Small intestine (tissue), 16 donors: ENCODE data around the gene PLRG1. TPM values are rescaled to one million over a fixed set of nuclear protein-coding genes. Genes with fewer than 3 reads are reported as not detected.
"Not testable (repeated sequence)": the region's sequence is repeated elsewhere in the genome, so short reads cannot be mapped to it uniquely, and the experiment has no call there.

ENCODE experiments used
- DNase-seq, 2 donors: peaks; one replicate each; pipeline versions ENCODE4 v3.0.0 to v3.0.0-alpha.2; 2013
- FAIRE-seq: peaks from 2 replicates; lab custom pipeline; 2012; peaks lifted over from hg19 to GRCh38; lab: Jason Lieb, UNC
- H3K27ac ChIP-seq, 3 donors: one replicate each; pipeline ENCODE4 v1.5.1; 2013; ENCODE audit warnings: low read length in 2 of 3, mild to moderate bottlenecking in 2 of 3, control low read depth in 1 of 3, inconsistent platforms in 1 of 3, low read depth in 1 of 3, moderate library complexity in 1 of 3
- H3K27me3 ChIP-seq, 3 donors: one replicate each; pipeline ENCODE4 v1.6.1; 2013; ENCODE audit warnings: low read length in 3 of 3, inconsistent platforms in 1 of 3; ENCODE audit not compliant: control insufficient read depth in 3 of 3, insufficient read depth in 3 of 3
- H3K36me3 ChIP-seq, 3 donors: one replicate each; pipeline ENCODE4 v1.6.1; 2013; ENCODE audit warnings: low read length in 3 of 3, inconsistent platforms in 1 of 3, low read depth in 1 of 3, mild to moderate bottlenecking in 1 of 3, moderate library complexity in 1 of 3; ENCODE audit not compliant: control insufficient read depth in 3 of 3, insufficient read depth in 2 of 3
- H3K4me1 ChIP-seq, 3 donors: one replicate each; pipeline ENCODE4 v1.6.1; 2013; ENCODE audit warnings: low read length in 2 of 3, inconsistent platforms in 1 of 3, low read depth in 1 of 3, mild to moderate bottlenecking in 1 of 3, moderate library complexity in 1 of 3; ENCODE audit not compliant: control insufficient read depth in 3 of 3, insufficient read depth in 2 of 3
- H3K4me3 ChIP-seq, 3 donors: one replicate each; pipeline ENCODE4 v1.5.1; 2013; ENCODE audit warnings: low read length in 3 of 3, control low read depth in 1 of 3, inconsistent platforms in 1 of 3, low read depth in 1 of 3, mild to moderate bottlenecking in 1 of 3, moderate library complexity in 1 of 3
- H3K9me3 ChIP-seq, 2 donors: one replicate each; pipeline ENCODE4 v1.6.1; 2013; ENCODE audit warnings: low read depth in 1 of 2, low read length in 1 of 2; ENCODE audit not compliant: control insufficient read depth in 2 of 2, insufficient read depth in 1 of 2
- WGBS, 3 donors: extraction: QIAGEN DNeasy Blood & Tissue Kit; methylation state at CpG; one replicate each; pipeline ENCODE4 v1.1.7; 2013; 5-methylcytosine and 5-hydroxymethylcytosine counted together
- long read RNA-seq, 10 donors: transcript quantifications; one replicate each; lab custom pipeline, GENCODE V29; 2026
- polyA plus RNA-seq, 4 donors: library from polyadenylated mRNA; stranded (reverse) in 3 of 4; unstranded in 1 of 4; fragments of 200-250 nt in 3 of 4; fragments of 120-200 nt in 1 of 4; gene quantifications; one replicate each; pipeline versions ENCODE4 v1.2.1 to v1.2.3, GENCODE V29; 2013
- donor health status: healthy with polysubstance abuse.
- donor health status: control.
- donor health status: control.
- donor health status: Bipolar disorder and iron deficiency.
- donor health status: healthy.

PLRG1 gene
- polyA plus RNA-seq: 10 to 100 TPM; 41.8 to 77.2 (median 45.7) TPM
- long read RNA-seq, donor 1, transcript PLRG1-202 (15 exons, 3,351 nt): major isoform, 13 of 790 reads
- long read RNA-seq, donor 1, transcript PLRG1-212 (2 exons, 570 nt): minor isoform, 6 of 790 reads
- long read RNA-seq, donor 1, partial matches to known transcripts: 505 of 790 reads
- long read RNA-seq, donor 1, other reads (novel, unspliced or antisense): 260 of 790 reads
- long read RNA-seq, donor 2, transcript PLRG1-202 (15 exons, 3,351 nt): major isoform, 7 of 9 reads
- long read RNA-seq, donor 2, partial matches to known transcripts: 0 of 9 reads
- long read RNA-seq, donor 2, other reads (novel, unspliced or antisense): 0 of 9 reads
- long read RNA-seq, donor 3, transcript PLRG1-202 (15 exons, 3,351 nt): major isoform, 5 of 14 reads
- long read RNA-seq, donor 3, partial matches to known transcripts: 5 of 14 reads
- long read RNA-seq, donor 3, other reads (novel, unspliced or antisense): 0 of 14 reads
- long read RNA-seq, donor 4: 0 reads
- long read RNA-seq, donor 5, partial matches to known transcripts: 299 of 319 reads
- long read RNA-seq, donor 5, other reads (novel, unspliced or antisense): 17 of 319 reads
- long read RNA-seq, donor 6, transcript PLRG1-202 (15 exons, 3,351 nt): major isoform, 8 of 18 reads
- long read RNA-seq, donor 6, transcript PLRG1-212 (2 exons, 570 nt): minor isoform, 5 of 18 reads
- long read RNA-seq, donor 6, partial matches to known transcripts: 5 of 18 reads
- long read RNA-seq, donor 6, other reads (novel, unspliced or antisense): 0 of 18 reads
- long read RNA-seq, donor 7, transcript PLRG1-212 (2 exons, 570 nt): minor isoform, 5 of 29 reads
- long read RNA-seq, donor 7, transcript PLRG1-202 (15 exons, 3,351 nt): major isoform, 13 of 29 reads
- long read RNA-seq, donor 7, partial matches to known transcripts: 9 of 29 reads
- long read RNA-seq, donor 7, other reads (novel, unspliced or antisense): 0 of 29 reads
- long read RNA-seq, donor 8, partial matches to known transcripts: 0 of 3 reads
- long read RNA-seq, donor 8, other reads (novel, unspliced or antisense): 0 of 3 reads
- long read RNA-seq, donor 9, partial matches to known transcripts: 0 of 5 reads
- long read RNA-seq, donor 9, other reads (novel, unspliced or antisense): 0 of 5 reads
- long read RNA-seq, donor 10, transcript PLRG1-202 (15 exons, 3,351 nt): major isoform, 9 of 23 reads
- long read RNA-seq, donor 10, partial matches to known transcripts: 11 of 23 reads
- long read RNA-seq, donor 10, other reads (novel, unspliced or antisense): 0 of 23 reads

GRCh38 chr4:154549894-154550790, at the start of gene PLRG1:
PLRG1 (minus strand) TSS chr4:154550400; CDS start chr4:154550308, 92 bp downstream.
- Histone ChIP-seq H3K4me3 (peak within 1 kb of the TSS; percentile 73 to 88 (median 82)), H3K27ac (peak within 1 kb of the TSS in 2 of 3 donors; percentile 69 to 88), H3K27me3 (no peaks in the 10 kb centered on the region), H3K36me3 (peaks cover 0 to 6% (median 4%) of the 10 kb centered on the region in 3 donors), H3K9me3 (no peaks in the 10 kb centered on the region), H3K4me1 (peaks cover 2 to 13% (median 4%) of the 10 kb centered on the region in 3 donors)
- FAIRE-seq (peak; percentile 33), DNase-seq (peak; percentile 97 to 99)
- 0 to 1% (median 0%) methylated on average over 50 to 51 of the region's 51 CpGs for WGBS, 3 donors

GRCh38 chr4:154597798-154598774, 47.9 kb upstream of the PLRG1 start:
- 74 to 78% (median 75%) methylated on average over 7 of the region's 7 CpGs for WGBS, 3 donors
- no peak for FAIRE-seq

GRCh38 chr4:154597281-154597680, 47.1 kb upstream of the PLRG1 start:
- not testable (repeated sequence) for H3K27ac ChIP-seq, H3K27me3 ChIP-seq

More at GRCh38 chr4:154597798-154598774, 47.9 kb upstream of the PLRG1 start:
- Histone ChIP-seq H3K36me3 (no peaks in the 10 kb centered on the region), H3K9me3 (no peaks in the 10 kb centered on the region), H3K4me3 (no peak overlapping the region), H3K27me3 (no peaks in the 10 kb centered on the region), H3K27ac (no peak overlapping the region), H3K4me1 (peaks cover 0 to 5% (median 0%) of the 10 kb centered on the region in 3 donors)
- no peak for DNase-seq

GRCh38 chr4:154595807-154596206, 45.6 kb upstream of the PLRG1 start:
- H3K4me1 ChIP-seq: peaks cover 0 to 28% (median 0%) of the 10 kb centered on the region in 3 donors
- FAIRE-seq (no peak), DNase-seq (peak in 1 of 2 donors; percentile 65)

More at GRCh38 chr4:154597281-154597680, 47.1 kb upstream of the PLRG1 start:
- not testable (repeated sequence) for DNase-seq, H3K9me3 ChIP-seq, FAIRE-seq, H3K4me3 ChIP-seq, H3K36me3 ChIP-seq
- H3K4me1 ChIP-seq: peaks cover 0 to 13% (median 0%) of the 10 kb centered on the region in 3 donors
- WGBS, 3 donors: 86 to 92% (median 92%) methylated on average over 11 of the region's 11 CpGs

GRCh38 chr4:154594343-154594742, 44.1 kb upstream of the PLRG1 start:
- not testable (repeated sequence) for H3K9me3 ChIP-seq, H3K36me3 ChIP-seq, H3K4me3 ChIP-seq, DNase-seq, FAIRE-seq, H3K27ac ChIP-seq, H3K27me3 ChIP-seq
- 88 to 95% (median 92%) methylated on average over 3 of the region's 3 CpGs for WGBS, 3 donors
- peaks cover 0 to 33% (median 2%) of the 10 kb centered on the region in 3 donors for H3K4me1 ChIP-seq

More at GRCh38 chr4:154595807-154596206, 45.6 kb upstream of the PLRG1 start:
- H3K27ac ChIP-seq: no peak overlapping the region
- H3K36me3 ChIP-seq: no peaks in the 10 kb centered on the region
- H3K9me3 ChIP-seq: peaks cover 0 to 3% of the 10 kb centered on the region in 2 donors
- H3K4me3 ChIP-seq: no peak overlapping the region
- H3K27me3 ChIP-seq: no peaks in the 10 kb centered on the region

- FAIRE-seq (no peak), DNase-seq (no peak)
- WGBS, 3 donors: 47 to 91% (median 49%) methylated on average over 2 of the region's 2 CpGs
- no peaks in the 10 kb centered on the region for H3K36me3 ChIP-seq
- H3K27ac ChIP-seq: no peak overlapping the region
- peaks cover 0 to 33% (median 2%) of the 10 kb centered on the region in 3 donors for H3K4me1 ChIP-seq
- no peak overlapping the region for H3K4me3 ChIP-seq
- H3K9me3 ChIP-seq: peaks cover 0 to 3% of the 10 kb centered on the region in 2 donors
- H3K27me3 ChIP-seq: peaks cover 0 to 5% (median 0%) of the 10 kb centered on the region in 3 donors
These were observed 43.7 kb upstream of the PLRG1 start for GRCh38 chr4:154593868-154594267.
